HepG2 (cell line): Measurements from ENCODE around the gene STXBP4.

Source experiments
- CTCF ChIP-seq: sonication (generic); formaldehyde crosslinking; IDR thresholded peaks from 2 replicates; pipeline ENCODE4 v1.5.0; 2020; ENCODE audit warnings: mild to moderate bottlenecking, missing genetic modification reagents, moderate library complexity
- NFYB ChIP-seq: sonication (generic); formaldehyde crosslinking; IDR thresholded peaks from 2 replicates; pipeline ENCODE4 v1.4.0; 2020; ENCODE audit warnings: missing genetic modification reagents
- POLR2A ChIP-seq, 2 experiments: IDR thresholded peaks; 2 replicates each; pipeline ENCODE4 v1.6.1; 2011; ENCODE audit warnings: low read depth in 2 of 2, low read length in 2 of 2, mild to moderate bottlenecking in 1 of 2, moderate library complexity in 1 of 2; ENCODE audit not compliant: insufficient read depth in 1 of 2
- SIX4 ChIP-seq: sonication (generic); formaldehyde crosslinking; IDR thresholded peaks from 2 replicates; pipeline ENCODE4 v1.4.0; 2020; ENCODE audit warnings: missing genetic modification reagents
- ZBTB34 ChIP-seq: sonication (generic); formaldehyde crosslinking; IDR thresholded peaks from 2 replicates; pipeline ENCODE4 v1.8.0; 2022; ENCODE audit warnings: mild to moderate bottlenecking, missing genetic modification reagents
- ZFX ChIP-seq: sonication (generic); formaldehyde crosslinking; IDR thresholded peaks from 2 replicates; pipeline ENCODE4 v1.4.0; 2020; ENCODE audit warnings: mild to moderate bottlenecking, low read depth, missing genetic modification reagents, moderate library complexity
- ZNF34 ChIP-seq: sonication (generic); formaldehyde crosslinking; IDR thresholded peaks from 2 replicates; pipeline ENCODE4 v1.4.0; 2020; ENCODE audit warnings: mild to moderate bottlenecking, missing genetic modification reagents, borderline replicate concordance
- ZNF367 ChIP-seq: sonication (generic); formaldehyde crosslinking; IDR thresholded peaks from 2 replicates; pipeline ENCODE4 v1.4.0; 2020; ENCODE audit warnings: missing genetic modification reagents, borderline replicate concordance
- ZNF547 ChIP-seq: sonication (generic); formaldehyde crosslinking; IDR thresholded peaks from 2 replicates; pipeline ENCODE4 v1.5.1; 2020; ENCODE audit warnings: mild to moderate bottlenecking, missing genetic modification reagents

DNA sequence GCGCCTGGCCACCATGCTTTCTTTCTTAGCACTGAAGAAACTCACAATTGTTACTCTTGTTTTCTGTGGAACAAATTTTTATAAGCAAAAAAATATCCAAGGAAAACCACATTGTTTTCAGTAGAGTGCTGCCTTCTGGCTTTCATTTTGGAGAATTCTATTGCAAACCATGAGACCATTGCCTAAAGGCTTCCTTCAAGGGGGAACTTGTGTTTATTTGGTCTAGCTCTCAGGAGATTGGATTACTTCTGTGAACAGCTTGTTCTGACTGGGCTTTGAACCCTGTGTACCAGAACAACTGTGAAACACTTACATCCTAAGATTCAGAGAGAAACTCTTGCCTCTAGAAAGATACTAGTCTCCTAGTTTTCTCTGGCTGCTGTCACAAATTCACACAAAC lies 35.9 kb upstream of the STXBP4 start:
- no peak for TF ChIP-seq ZNF34 (CRISPR knock-in tag)
- no peak for TF ChIP-seq ZFX
- no peak for TF ChIP-seq SIX4 (CRISPR knock-in tag)
- no peak for TF ChIP-seq ZNF367
- TF ChIP-seq ZBTB34 (CRISPR knock-in tag) = no peak
- TF ChIP-seq POLR2A (IDR thresholded peaks at IDR 0.05; ENCODE audit: insufficient read depth in 1 of 2, low read depth in 2 of 2, low read length in 2 of 2) = no peak
- TF ChIP-seq CTCF (CRISPR knock-in tag) = no peak
- no peak for TF ChIP-seq ZNF547
- no peak for TF ChIP-seq NFYB
